H1 (cell line): Measurements from ENCODE around the gene SLC32A1. TPM values are rescaled to one million over a fixed set of nuclear protein-coding genes. Genes with fewer than 3 reads are reported as not detected.

Experiments
- MAFK ChIP-seq: IDR thresholded peaks from 2 replicates; pipeline ENCODE4 v1.6.1; 2012; ENCODE audit warnings: low read depth, mild to moderate bottlenecking, improper control_type of control experiment, low read length
- SP2 ChIP-seq: IDR thresholded peaks from 2 replicates; pipeline ENCODE4 v1.6.1; 2012; ENCODE audit warnings: mild to moderate bottlenecking, low read length, inconsistent platforms
- polyA plus RNA-seq, 7 experiments: library from polyadenylated mRNA; depleted of rRNA in 3 of 7; stranded (reverse) in 5 of 7; unstranded in 2 of 7; fragments of >200 nt in 5 of 7; fragments of 200-250 nt in 2 of 7; gene quantifications; 1 replicate in 5 of 7; 2 replicates in 1 of 7; 4 replicates in 1 of 7; pipeline versions ENCODE4 v1.2.1 to v1.2.3, GENCODE V29; 2011 to 2013; ENCODE audit warnings: missing spikeins in 2 of 7, mixed read lengths in 2 of 7
- total RNA-seq: library from RNA; stranded (reverse); fragmentation: NEBNext Ultra II Directional; extraction: Animal tissue kit (Norgen Biotek cat#: 25700); gene quantifications from 2 replicates; pipeline ENCODE4 v1.2.1, GENCODE V29; 2021

SLC32A1 gene
- total and polyA plus RNA-seq, 2 of the 8 experiments (the other 6 are each of a cell fraction or from before 2014, with no cell fraction given) = 0.09 to 0.15 TPM

DNA sequence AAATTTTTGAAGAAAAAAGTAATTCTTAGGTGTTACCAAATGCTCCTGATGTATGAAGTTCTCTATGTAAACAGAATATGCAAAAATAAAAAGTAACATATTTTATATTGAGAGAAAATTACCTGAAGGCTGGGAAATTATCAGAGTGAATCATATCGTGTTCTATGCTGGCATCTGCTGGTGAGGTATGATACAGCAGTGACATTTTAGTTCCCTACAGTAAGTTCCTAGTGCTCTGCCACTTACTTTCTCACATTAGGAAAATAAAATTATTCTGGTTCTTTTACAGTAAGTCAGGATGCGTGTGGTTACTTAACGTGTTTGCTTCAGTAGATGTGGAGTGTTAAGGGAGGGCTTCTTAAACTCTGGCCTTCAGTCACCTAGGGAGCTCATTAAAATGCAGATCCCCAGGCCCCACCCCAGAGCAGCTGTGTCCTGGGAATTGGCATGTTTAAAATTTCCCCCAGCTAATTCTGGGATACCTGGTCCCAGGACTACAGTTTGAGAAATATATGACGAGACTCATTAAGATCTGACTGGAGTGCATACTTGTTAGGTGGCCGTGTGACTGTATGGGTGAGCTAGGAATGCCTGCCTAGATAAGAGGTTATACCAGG is 27.2 kb downstream of the SLC32A1 start (continued):
- TF ChIP-seq SP2 (no peak), MAFK (no peak)
- TF ChIP-seq, all 59 proteins: peak for 2
